Neural cell (in vitro differentiated cells): ENCODE data around the gene MRTFB. TPM values are rescaled to one million over a fixed set of nuclear protein-coding genes. Genes with fewer than 3 reads are reported as not detected.

Experiments used
- H2AFZ ChIP-seq: fragments of 200-600, 300-800 bp; sonication (generic), shearing (Covaris generic); 2 replicates; pipeline ENCODE4 v1.6.0; 2014; ENCODE audit warnings: low read depth, mild to moderate bottlenecking, antibody characterized with exemption, low read length, moderate library complexity
- H3F3A ChIP-seq: fragments of 200-600 bp; shearing (Covaris generic); 2 replicates; pipeline ENCODE4 v1.6.1; 2016; ENCODE audit warnings: mild to moderate bottlenecking, moderate library complexity, mixed read lengths, antibody characterized with exemption, low read length; ENCODE audit not compliant: insufficient read depth, poor library complexity, severe bottlenecking
- H3K27ac ChIP-seq: fragments of 200-600, 300-800 bp; sonication (generic), shearing (Covaris generic); 2 replicates; pipeline ENCODE4 v1.5.1; 2014; ENCODE audit warnings: mild to moderate bottlenecking, low read length, moderate library complexity
- H3K27me3 ChIP-seq: fragments of 300-800, 200-600 bp; sonication (generic), shearing (Covaris generic); 2 replicates; pipeline ENCODE4 v1.6.0; 2014; ENCODE audit warnings: mild to moderate bottlenecking, low read depth, low read length, moderate library complexity; ENCODE audit not compliant: insufficient read depth
- H3K36me3 ChIP-seq: fragments of 300-800, 200-600 bp; sonication (generic), shearing (Covaris generic); 2 replicates; pipeline ENCODE4 v1.5.1; 2014; ENCODE audit warnings: mild to moderate bottlenecking, antibody characterized with exemption, low read length, moderate library complexity; ENCODE audit not compliant: insufficient read depth
- H3K4me2 ChIP-seq: fragments of 300-800, 200-600 bp; sonication (generic), shearing (Covaris generic); 2 replicates; pipeline ENCODE4 v1.6.0; 2014; ENCODE audit warnings: mild to moderate bottlenecking, low read length
- H3K4me3 ChIP-seq: fragments of 300-800, 200-600 bp; sonication (generic), shearing (Covaris generic); 2 replicates; pipeline ENCODE4 v1.5.1; 2014; ENCODE audit warnings: mild to moderate bottlenecking, low read length, moderate library complexity
- H3K79me2 ChIP-seq: fragments of 200-600 bp; shearing (Covaris generic); replicated peaks from 2 replicates; pipeline ENCODE4 v1.6.0; 2014; ENCODE audit warnings: mild to moderate bottlenecking, low read length, moderate library complexity; ENCODE audit not compliant: insufficient read depth
- H3K9ac ChIP-seq: fragments of 300-800, 200-600 bp; sonication (generic), shearing (Covaris generic); 2 replicates; pipeline ENCODE4 v1.6.1; 2016; ENCODE audit warnings: mild to moderate bottlenecking, low read length, mixed read lengths
- H3K9me2 ChIP-seq: fragments of 200-600 bp; shearing (Covaris generic); 2 replicates; pipeline ENCODE4 v1.6.1; 2016; ENCODE audit warnings: mild to moderate bottlenecking, low read length, mixed read lengths; ENCODE audit not compliant: insufficient read depth
- H3K9me3 ChIP-seq: fragments of 200-600, 300-800 bp; sonication (generic), shearing (Covaris generic); 2 replicates; pipeline ENCODE4 v1.6.1; 2016; ENCODE audit warnings: mild to moderate bottlenecking, mixed run types, low read length, moderate library complexity, mixed read lengths
- H4K20me1 ChIP-seq: fragments of 200-600 bp; shearing (Covaris generic); 2 replicates; pipeline ENCODE4 v1.6.1; 2016; ENCODE audit warnings: mild to moderate bottlenecking, mixed run types; ENCODE audit not compliant: insufficient read depth
- CTCF ChIP-seq: fragments of 450-650 bp; IDR thresholded peaks from 2 replicates; pipeline ENCODE4 v1.5.1; 2014; ENCODE audit warnings: antibody characterized with exemption, mild to moderate bottlenecking, moderate library complexity; ENCODE audit not compliant: poor library complexity, severe bottlenecking
- EP300 ChIP-seq: fragments of 450-650 bp; conservative IDR thresholded peaks from 2 replicates; pipeline ENCODE4 v1.6.1; 2014; ENCODE audit warnings: antibody characterized with exemption, mild to moderate bottlenecking, moderate library complexity; ENCODE audit not compliant: poor library complexity, severe bottlenecking
- EZH2 ChIP-seq: fragments of 200-600, 300-800 bp; shearing (Covaris generic), sonication (generic); IDR thresholded peaks from 2 replicates; pipeline ENCODE4 v1.6.1; 2014; ENCODE audit warnings: antibody characterized with exemption, low read length, borderline replicate concordance, mild to moderate bottlenecking; ENCODE audit not compliant: insufficient read depth, poor library complexity, severe bottlenecking
- MXI1 ChIP-seq: fragments of 450-650 bp; conservative IDR thresholded peaks from 2 replicates; pipeline ENCODE4 v1.6.1; 2014; ENCODE audit warnings: antibody characterized with exemption, mild to moderate bottlenecking; ENCODE audit not compliant: poor library complexity, severe bottlenecking
- POLR2AphosphoS5 ChIP-seq: IDR thresholded peaks from 2 replicates; pipeline ENCODE4 v1.6.1; 2012
- RAD21 ChIP-seq: fragments of 450-650 bp; conservative IDR thresholded peaks from 2 replicates; pipeline ENCODE4 v1.6.1; 2014; ENCODE audit warnings: antibody characterized with exemption, mild to moderate bottlenecking, moderate library complexity
- REST ChIP-seq: IDR thresholded peaks from 2 replicates; pipeline ENCODE4 v1.6.1; 2012; ENCODE audit warnings: borderline replicate concordance
- SMC3 ChIP-seq: fragments of 450-650 bp; conservative IDR thresholded peaks from 2 replicates; pipeline ENCODE4 v1.6.1; 2014; ENCODE audit warnings: antibody characterized with exemption, mild to moderate bottlenecking, moderate library complexity; ENCODE audit not compliant: poor library complexity
- TAF1 ChIP-seq: IDR thresholded peaks from 2 replicates; pipeline ENCODE4 v1.6.1; 2012; ENCODE audit warnings: low read depth
- polyA plus RNA-seq: library from polyadenylated mRNA; depleted of rRNA; stranded (reverse); fragments of >200 nt; gene quantifications from 2 replicates; pipeline ENCODE4 v1.2.3, GENCODE V29; 2014

The MRTFB gene
- polyA plus RNA-seq, 1 donor from 2014 or later: 18.6 TPM

GRCh38 chr16:14310519-14310991 is 239.4 kb downstream of the MRTFB start:
- Histone ChIP-seq H3K27me3 (peaks cover 7% of the 10 kb centered on the region), H3K9me2 (no peaks in the 10 kb centered on the region), H3K79me2 (no peaks in the 10 kb centered on the region), H2AFZ (no peak overlapping the region), H3K9ac (no peak overlapping the region), H3K4me2 (no peak overlapping the region), H3K4me3 (no peak overlapping the region), H3K9me3 (no peaks in the 10 kb centered on the region), H3K27ac (no peak overlapping the region), H3K36me3 (no peaks in the 10 kb centered on the region), H4K20me1 (no peaks in the 10 kb centered on the region), H3F3A (no peaks in the 10 kb centered on the region)
- no peak for TF ChIP-seq CTCF

GRCh38 chr16:14314116-14314515 is 243.0 kb downstream of the MRTFB start:
- no peaks in the 10 kb centered on the region for H4K20me1 ChIP-seq
- no peaks in the 10 kb centered on the region for H3F3A ChIP-seq
- no peaks in the 10 kb centered on the region for H3K9me2 ChIP-seq
- H3K27ac ChIP-seq: no peak overlapping the region
- TF ChIP-seq TAF1 (no peak), CTCF (no peak), POLR2AphosphoS5 (no peak), EP300 (no peak), SMC3 (no peak), RAD21 (no peak), EZH2 (no peak), MXI1 (no peak), REST (no peak)
- H3K9ac ChIP-seq: no peak overlapping the region
- no peak overlapping the region for H2AFZ ChIP-seq
- no peak overlapping the region for H3K4me3 ChIP-seq
- H3K4me2 ChIP-seq: no peak overlapping the region
- H3K79me2 ChIP-seq: no peaks in the 10 kb centered on the region
- no peaks in the 10 kb centered on the region for H3K9me3 ChIP-seq
- no peaks in the 10 kb centered on the region for H3K36me3 ChIP-seq
- no peaks in the 10 kb centered on the region for H3K27me3 ChIP-seq
